CD4-positive, alpha-beta T cell treated with Interferon gamma for 1 hour (primary cell): Measurements from ENCODE around the gene OSGEPL1.
"Not testable (repeated sequence)": the region's sequence is repeated elsewhere in the genome, so short reads cannot be mapped to it uniquely, and the experiment has no call there.

Experiments
- DNase-seq: peaks from one replicate; pipeline ENCODE4 v3.0.0-alpha.2; 2020

Gene OSGEPL1

GRCh38 chr2:189726849-189727248 lies 35.7 kb downstream of the OSGEPL1 start:
- DNase-seq: no peak

- DNase-seq: no peak
Observed at GRCh38 chr2:189726271-189726670, 36.3 kb downstream of the OSGEPL1 start.

GRCh38 chr2:189723192-189723591 lies 39.4 kb downstream of the OSGEPL1 start:
- no peak for DNase-seq

DNA sequence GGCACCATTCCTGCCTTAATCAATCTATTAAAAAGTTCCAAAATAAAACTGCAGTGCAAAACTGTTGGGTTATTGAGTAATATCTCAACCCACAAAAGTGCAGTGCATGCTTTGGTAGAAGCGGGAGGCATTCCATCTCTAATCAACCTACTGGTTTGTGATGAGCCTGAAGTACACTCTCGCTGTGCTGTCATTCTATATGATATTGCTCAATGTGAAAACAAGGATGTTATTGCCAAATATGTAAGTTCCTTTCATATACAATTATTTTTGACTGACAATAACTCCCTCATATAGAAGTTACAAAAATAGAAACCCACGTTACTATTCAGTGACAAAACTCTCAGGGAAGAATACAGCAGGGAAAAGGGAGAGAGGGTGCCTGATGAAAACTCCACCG lies 43.0 kb downstream of the OSGEPL1 start:
- no peak for DNase-seq

DNA sequence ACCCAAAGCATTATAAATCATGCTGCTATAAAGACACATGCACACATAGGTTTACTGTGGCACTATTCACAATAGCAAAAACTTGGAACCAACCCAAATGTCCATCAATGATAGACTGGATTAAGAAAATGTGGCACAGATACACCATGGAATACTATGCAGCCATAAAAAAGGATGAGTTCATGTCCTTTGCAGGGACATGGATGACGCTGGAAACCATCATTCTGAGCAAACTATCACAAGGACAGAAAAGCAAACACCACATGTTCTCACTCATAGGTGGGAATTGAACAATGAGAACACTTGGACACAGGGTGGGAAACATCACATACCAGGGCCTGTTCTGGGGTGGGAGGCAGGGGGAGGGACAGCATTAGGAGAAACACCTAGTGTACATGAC lies 45.0 kb downstream of the OSGEPL1 start:
- DNase-seq: not testable (repeated sequence)

DNA sequence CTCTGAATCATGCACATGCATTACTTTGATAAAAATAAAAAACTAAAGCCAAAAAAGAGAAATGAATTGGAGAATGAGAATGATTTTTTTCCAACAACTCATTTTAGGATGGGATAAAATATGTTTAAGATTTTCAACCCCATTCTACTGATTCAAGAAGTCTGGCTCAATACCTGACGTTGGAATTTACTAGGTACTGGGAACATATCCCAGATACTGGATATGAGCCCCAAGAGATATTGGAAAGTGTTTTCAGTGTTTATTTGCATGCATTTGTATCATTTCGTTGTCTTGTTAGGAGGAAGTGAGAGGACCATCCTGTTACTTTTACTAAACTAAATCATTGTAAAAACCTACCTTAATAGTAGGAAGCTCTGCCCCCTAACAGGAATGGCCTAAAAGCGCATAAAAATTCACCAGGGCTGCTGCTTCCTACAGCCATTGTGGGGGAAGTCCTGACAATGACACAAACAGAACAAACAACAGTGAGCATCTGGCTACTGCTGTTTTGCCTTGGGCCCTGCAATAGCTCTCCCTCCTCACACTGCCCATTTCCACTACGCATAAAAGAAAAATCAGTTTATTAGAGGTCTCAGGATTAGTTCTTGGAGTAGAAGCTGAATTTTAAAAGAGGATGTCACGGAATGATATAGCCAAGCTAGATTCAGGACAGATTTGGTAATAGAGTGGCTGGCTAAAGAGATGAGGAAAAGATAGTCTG lies 52.9 kb downstream of the OSGEPL1 start:
- no peak for DNase-seq

GRCh38 chr2:189702071-189702470 lies 60.5 kb downstream of the OSGEPL1 start:
- no peak for DNase-seq

DNA sequence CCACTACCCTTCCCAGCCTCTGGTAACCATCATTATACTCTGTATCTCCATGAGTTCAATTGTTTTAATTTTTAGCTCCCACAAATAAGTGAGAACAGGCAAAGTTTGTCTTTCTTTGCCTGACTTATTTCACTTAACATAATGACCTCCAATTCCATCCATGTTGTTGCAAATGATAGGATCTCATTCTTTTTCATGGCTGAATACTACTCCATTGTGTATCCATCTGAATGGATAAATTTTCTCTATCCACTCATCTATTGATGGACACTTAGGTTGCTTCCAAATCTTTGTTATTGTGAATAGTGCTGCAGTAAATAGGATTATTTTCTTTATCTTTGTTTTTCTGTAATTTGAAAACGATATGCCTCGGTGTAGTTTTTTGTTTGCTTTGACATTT lies 61.9 kb downstream of the OSGEPL1 start:
- no peak for DNase-seq

GRCh38 chr2:189698020-189698887 lies 64.3 kb downstream of the OSGEPL1 start:
- DNase-seq: no peak
